Anterior cingulate cortex (tissue), 58 donors: Measurements from ENCODE around the gene PANK1.
A peak's percentile ranks its signal among the peaks of the same experiment; 100 is the strongest.

ENCODE experiments used
- DNase-seq, 58 donors: peaks; one replicate each; lab custom pipeline; 2025; lab: John Stamatoyannopoulos, UW

Gene PANK1

DNA sequence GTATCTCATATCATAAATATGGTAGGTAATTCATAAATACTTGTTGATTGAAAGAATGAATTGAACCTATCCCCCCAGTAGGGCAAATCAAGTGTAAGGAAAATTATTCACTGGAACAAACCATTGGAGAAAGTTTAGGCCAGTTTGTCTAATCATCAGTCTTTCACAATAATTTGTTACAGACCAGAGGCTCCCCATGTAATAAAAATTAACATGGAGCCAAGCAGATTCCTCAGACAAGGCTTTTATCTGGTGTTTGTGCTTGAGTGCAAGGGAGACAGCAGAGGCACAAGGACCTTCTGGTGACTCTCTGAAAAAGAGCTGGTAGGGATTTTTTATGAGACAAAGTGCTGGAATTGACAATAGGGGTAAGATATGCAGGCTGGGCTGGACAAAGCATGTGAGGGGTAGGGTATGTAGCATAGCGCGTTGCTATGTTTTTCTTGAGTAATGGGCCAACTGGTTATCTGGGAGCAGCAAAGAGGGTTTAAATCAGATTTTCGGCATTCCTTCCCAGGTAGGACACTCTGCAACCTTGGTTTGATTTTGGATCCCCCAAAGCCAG, 7.8 kb upstream of the PANK1 start:
- DNase-seq: no peak

DNA sequence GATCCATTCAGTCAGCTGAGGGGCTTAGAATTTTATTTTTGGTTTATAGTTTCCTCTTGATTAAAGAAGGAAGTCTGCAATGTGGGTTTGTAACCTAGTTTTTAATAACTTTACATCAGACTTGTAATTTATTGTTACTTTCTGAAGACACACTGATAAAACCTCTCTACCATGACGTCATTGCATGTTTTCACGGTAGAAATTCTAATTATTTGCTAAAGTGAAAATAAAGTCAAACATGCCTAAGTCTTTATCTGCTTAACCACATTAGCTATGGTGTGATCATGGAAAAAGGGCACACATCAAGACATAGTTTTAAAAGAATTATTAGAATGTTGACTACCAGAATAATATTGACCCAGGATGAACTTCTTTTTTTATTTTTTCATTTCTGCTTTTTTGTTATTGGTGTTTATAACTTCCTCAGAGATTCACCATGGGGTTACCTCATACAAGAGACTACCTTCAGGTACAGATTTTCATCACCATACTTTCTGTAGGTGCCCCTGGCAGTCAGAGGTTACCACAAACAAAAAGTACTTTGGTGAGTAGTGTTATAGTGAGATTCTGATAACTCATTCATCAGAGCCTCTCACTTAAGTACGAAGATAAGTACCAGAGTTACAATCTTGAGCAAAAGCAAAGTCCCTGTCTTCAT, 7.0 kb upstream of the PANK1 start:
- DNase-seq: no peak

DNA sequence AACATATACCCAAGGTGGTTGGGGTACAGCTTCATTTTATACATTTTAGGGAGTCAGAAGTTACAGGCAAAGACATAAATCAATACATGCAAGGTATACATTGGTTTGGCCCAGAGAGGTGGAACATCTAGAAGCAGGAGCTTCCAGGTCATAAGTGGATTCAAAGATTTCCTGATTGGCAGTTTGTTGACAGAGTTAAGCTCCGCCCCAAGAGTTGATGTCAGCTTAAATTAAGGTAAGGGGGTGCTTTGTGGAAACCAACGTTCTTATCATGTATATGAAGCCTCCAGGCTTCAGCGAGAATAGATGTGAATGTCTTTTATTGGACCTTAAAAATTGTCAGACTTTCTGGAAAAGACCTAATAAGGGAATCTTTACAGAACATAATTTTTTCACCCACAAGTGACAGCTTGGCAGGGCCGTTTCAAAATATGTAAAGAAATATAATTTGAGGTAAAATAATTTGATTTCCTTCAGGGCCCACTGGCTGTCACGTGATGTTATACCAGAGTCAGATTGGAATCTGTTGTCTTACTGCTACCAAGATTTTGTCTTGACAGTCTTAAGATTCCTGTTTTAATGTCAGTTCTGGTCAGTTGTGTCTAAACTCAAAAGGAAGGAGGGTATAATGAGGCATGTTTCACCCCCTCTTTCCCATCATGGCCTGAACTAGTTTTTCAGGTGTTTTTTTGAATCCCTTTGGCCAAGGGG, 6.3 kb upstream of the PANK1 start:
- DNase-seq: no peak

- DNase-seq: no peak
Measured at GRCh38 chr10:89649051-89649450, 4.0 kb upstream of the PANK1 start.

GRCh38 chr10:89648074-89648473, 3.0 kb upstream of the PANK1 start:
- DNase-seq: no peak

- no peak for DNase-seq
Measured at GRCh38 chr10:89646889-89647657, 2.0 kb upstream of the PANK1 start.

DNA sequence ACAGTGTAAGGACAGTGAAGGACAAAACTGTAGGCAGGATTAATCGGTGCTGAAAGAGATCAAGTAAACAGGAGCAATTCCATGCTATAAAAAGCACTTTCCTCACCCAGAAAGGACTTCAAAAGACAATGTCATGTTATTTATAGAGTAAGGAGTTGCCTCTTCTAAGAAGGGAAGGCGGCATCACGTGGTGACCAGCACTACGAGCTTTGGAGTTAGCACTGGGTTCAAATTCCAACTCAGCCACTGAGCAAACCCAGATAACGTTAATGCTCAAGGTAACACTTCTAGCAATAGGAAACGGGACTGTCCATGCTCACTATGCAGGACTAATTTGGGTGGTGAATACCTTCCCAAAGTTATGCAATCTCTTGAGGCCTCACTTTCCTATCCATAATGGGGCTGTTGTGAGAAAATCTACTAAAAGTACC, 715 bp upstream of the PANK1 start:
- DNase-seq: peak in 1 of 58 donors; percentile 7

- peak in 21 of 58 donors; percentile 28 to 74 (median 56) for DNase-seq
Measured at GRCh38 chr10:89644691-89644966, 413 bp downstream of the PANK1 start.

DNA sequence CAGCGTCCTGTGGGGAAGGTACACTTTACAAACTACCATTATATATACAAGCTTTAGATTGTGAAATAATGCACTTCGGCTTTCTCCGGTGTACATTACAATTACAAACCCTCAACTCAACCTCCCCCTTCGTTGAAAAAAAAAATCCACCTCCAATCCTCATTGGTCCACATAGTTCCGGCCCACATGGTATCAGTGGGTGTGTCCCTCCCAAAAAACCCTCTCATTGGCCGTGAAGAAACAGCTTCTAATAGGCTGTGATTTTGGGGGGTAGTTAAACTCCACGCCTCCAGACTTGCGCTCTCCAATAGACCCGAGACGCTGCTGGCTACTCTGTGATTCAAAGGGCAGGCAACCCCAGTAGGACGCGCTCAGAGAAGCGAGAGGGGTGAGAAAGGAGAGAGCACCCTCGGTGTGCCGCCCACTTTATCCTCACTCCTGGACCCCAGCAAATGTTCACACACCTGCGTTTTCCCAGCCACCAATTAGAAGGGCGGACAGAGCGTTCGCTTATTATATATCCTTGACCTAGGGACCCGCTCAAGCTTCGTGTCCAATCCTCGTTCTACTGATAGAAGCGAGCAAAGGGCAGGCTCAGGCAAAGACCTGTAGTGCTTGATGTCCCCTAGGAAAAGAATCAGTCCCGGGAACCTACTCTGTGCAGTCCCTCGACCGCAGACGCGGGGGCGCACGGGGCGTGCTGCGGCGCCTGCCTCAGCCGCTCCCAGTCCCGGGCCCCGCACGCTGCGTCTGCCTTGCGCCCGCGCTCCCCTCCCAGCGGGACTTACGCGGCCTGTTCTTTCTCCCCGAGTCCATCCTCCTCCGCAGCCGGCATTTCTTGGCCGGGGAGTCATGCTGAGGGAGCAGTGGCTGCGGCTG, 991 bp downstream of the PANK1 start:
- peak; percentile 12 to 92 (median 77) for DNase-seq

DNA sequence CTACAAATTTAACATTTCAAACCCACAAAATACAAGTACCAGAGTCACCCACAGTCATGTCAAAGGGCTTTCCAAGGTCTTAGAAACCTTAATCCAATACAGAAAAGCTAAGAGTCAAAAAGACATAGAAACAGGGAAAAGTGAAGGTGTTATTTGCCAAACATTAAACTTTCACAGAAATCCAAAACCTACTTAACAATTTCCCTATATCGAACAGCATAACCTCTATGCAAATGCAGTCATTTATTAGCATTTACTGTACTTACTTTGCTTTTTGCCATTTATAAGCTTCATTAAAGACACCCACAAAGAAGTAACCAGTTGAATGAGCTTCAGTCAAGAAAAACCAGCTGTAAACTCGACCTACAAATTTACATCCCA, 1.6 kb downstream of the PANK1 start:
- no peak for DNase-seq

GRCh38 chr10:89642193-89642592, 2.8 kb downstream of the PANK1 start:
- DNase-seq: no peak

- no peak for DNase-seq
Measured at GRCh38 chr10:89640241-89640640, 4.8 kb downstream of the PANK1 start.

- no peak for DNase-seq
Measured at GRCh38 chr10:89639326-89639725, 5.7 kb downstream of the PANK1 start.

DNA sequence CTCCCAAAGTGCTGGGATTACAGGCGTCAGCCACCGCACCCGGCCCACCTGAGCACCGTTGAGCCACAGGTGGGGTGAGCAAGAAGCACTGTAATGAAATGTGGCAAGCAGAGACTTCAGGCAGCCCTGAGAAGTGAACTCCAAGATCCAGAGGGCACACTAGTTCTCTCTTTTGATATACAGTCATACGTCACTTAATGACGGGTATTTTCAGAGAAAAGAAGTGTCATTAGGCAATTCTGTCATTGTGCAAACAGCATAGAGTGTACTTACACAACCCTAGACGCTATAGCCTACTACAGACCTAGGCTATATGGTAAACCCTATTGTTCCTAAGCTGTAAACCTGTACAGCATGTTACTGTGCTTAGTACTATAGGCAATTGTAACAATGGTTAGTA, 7.9 kb downstream of the PANK1 start:
- DNase-seq: no peak

- no peak for DNase-seq
Measured at GRCh38 chr10:89634637-89635036, 10.4 kb downstream of the PANK1 start.

- DNase-seq: no peak
Measured at GRCh38 chr10:89633484-89633883, 11.6 kb downstream of the PANK1 start.

DNA sequence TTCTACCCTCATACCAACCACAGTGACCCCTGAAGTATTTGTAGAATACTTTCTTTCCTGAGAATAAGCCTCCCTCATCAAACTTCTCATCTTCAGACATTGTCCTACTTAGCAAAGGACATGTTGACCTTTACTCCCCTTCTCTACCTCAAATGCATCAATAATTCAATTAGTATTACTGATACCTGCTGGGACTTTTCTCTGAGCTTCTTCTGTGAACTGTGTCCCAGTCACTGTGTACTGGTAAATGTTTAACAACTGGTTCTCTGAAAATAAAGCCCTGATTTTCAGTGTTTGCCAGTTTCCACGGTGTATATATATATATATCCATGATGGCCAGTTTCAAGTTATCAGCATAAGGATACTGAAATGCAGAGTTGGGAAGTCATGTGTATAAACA, 12.2 kb downstream of the PANK1 start:
- DNase-seq: no peak

DNA sequence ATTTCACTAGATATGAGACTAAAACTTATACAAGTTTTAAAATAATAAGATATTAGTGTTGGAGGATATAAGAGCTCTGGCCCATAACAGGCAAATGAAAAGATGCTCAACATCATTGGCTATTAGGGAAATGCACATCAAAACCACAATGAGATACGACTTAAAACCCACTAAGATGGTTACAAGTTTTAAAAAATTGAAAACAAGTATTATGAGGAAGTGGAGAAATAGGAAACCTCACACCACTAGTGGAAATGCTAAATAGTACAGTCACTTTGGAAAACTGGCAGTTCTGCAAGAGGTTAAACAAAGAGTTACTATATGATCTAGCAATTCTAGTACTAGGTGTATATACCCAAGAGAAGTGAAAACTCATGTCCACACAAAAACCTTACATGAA, 17.2 kb downstream of the PANK1 start:
- DNase-seq: no peak

DNA sequence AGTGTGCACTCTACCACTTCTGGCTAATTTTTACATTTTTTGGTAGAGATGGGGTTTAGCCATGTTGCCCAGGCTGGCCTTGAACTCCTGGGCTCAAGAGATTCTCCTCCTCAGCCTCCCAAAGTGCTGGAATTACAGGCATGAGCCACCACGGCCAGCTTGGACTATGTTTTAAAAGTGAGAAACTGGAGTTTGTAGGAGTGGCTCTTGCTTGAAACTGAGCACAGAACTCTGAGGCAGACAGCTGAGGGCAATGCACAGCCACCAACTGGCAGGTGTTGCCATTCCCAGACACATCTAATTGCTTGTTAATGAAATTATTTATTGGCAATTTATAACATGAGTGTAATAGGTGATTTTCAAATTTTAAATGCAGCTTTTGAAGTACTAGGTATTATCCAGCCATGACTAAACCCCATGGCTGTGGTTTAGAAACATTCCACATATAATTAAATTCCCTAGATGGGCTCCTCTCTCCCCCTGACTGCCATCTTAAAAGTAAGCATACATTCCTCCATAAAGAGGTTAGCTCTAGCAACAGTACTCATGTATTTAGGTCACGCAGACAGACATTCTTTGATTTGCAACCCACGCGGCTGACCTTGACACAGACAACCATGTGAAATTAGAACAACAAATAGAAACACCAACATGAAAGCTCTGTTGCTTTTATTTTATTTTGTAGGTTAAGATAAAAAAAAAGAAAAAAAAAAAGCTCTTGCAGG, 19.8 kb downstream of the PANK1 start:
- DNase-seq: no peak

DNA sequence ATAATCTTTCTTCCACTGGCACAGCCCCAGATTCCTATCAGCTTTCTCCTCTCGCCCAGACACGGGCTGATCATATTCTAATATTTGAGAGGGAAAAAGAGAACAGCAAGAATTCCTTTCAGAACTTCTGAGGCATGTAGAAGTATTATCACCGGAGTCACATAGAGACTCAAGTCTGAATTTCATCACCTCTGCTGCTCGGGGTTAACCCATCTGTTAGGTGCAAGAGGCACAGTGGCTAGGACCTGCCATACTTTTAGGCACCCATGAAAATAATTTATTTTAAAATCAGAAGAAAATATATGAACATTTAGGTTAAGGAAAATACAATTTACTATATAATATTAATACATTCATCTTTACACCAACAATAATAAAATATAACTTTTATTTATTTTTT, 21.0 kb downstream of the PANK1 start:
- no peak for DNase-seq
